OCI-LY1 (cell line): Measurements from ENCODE around the gene FERMT2.

Experiments
- CTCF ChIP-seq: fragments of 200-600 bp; sonication (generic), shearing (Covaris generic); IDR thresholded peaks from 2 replicates; pipeline ENCODE4 v1.5.1; 2017; ENCODE audit warnings: mild to moderate bottlenecking, antibody characterized with exemption, low read length, moderate library complexity, mixed read lengths
- EZH2 ChIP-seq: fragments of 200-600 bp; sonication (generic), shearing (Covaris generic); IDR thresholded peaks from 2 replicates; pipeline ENCODE4 v1.8.0; 2017; ENCODE audit warnings: borderline replicate concordance, mixed run types, mild to moderate bottlenecking, antibody characterized with exemption, low read length, moderate library complexity, mixed read lengths

GRCh38 chr14:52954346-52955214, 3.7 kb upstream of the FERMT2 start:
- TF ChIP-seq CTCF, result no peak
- no peak for TF ChIP-seq EZH2
